Caki2 (cell line): ENCODE results near the gene CACUL1. TPM values are rescaled to one million over a fixed set of nuclear protein-coding genes. Genes with fewer than 3 reads are reported as not detected.
A peak's percentile ranks its signal among the peaks of the same experiment; 100 is the strongest.
"Not testable (repeated sequence)": the region's sequence is repeated elsewhere in the genome, so short reads cannot be mapped to it uniquely, and the experiment has no call there.

ENCODE experiments used
- DNase-seq: peaks from one replicate; pipeline ENCODE4 v3.0.0-alpha.2; 2015; ENCODE audit warnings: low read depth
- in situ Hi-C: cut with HindIII; loops from 2 replicates; pipeline ENCODE4 v1.10.0; 2016; ENCODE audit warnings: low sequenced_read_pairs, low pct_unique_long_range_greater_than_20kb, mixed read lengths
- total RNA-seq: library from RNA; depleted of rRNA; stranded (reverse); fragments of >200 nt; shearing (Covaris generic); gene quantifications from 2 replicates; pipeline ENCODE4 v1.2.3, GENCODE V29; 2014; ENCODE audit warnings: low replicate concordance; rRNA removed

CACUL1 gene
- 19.0 and 24.0 TPM in 2 replicates for total RNA-seq

DNA sequence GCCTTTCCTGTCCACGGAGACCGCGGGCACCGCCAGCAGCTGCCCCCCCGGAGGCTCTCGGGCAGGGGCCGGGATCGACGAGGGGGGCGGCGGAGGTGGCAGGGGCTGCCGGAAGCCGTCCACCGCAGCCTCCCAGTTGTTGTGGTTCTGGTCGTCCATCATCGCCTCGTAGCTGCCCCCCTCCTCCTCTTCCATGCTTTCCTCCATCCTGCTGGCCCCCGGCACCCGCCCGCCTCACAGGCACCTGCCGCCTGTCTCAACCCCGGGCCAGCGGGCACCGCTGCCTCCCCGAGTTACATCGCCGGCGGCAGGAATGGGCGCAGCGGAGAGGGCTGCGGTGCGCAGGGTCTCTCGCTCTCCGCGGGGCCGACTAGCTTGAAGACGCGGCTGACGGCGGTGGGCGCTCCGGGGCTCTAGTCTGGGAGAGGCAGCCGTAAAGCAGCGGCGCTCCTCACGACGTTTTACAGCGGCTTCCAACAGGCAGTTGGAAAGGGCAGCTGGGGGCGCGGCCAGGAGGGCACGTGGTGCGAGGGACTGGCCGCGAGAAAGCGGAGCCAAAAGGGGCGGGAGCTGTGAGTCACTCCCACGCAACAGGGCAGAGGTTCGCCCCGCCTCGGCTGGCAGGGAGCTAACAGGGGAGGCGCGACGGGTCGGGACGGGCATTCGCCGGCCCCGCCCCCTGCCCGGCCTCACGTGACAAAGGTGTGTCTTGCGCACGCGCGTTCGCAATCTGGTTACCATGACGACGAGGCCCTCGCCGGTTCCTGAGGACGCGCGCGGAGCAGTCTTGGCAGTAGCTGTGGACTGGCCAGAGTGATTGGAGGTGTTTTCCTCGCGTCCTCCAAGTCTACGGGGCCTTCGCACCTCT lies at the start of gene CACUL1:
TSS of gene CACUL1 (minus strand) at position 415 of the 868 bp plus-strand sequence. CDS start at position 207, 208 bp downstream.
- in situ Hi-C loops, result no loop called here
- DNase-seq, result peak; percentile 99

DNA sequence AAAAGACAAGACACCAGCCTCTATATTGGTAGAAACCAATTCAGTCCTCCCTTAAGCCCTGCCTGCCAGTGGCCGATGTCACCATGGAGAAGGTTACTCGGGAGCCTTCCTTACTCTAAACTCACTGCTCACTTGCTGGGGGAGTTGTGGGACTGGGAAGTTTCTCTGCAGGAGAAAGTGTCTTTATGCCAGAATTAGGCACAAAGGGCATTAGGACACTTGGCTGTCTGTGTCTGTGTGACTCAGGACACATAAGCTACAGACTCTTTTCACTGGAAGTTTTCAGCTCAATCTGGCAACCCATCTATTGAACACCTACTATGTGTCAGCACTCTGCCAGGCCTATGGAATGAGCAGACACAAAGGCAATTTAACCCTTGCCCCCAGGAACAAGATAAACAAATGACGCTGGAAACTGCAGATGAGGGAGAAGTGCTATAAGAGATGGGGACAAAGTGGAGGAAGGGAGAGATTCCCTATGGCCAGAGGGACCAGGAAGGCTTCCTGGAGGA lies 49.5 kb upstream of the CACUL1 start:
- DNase-seq, result no peak
- in situ Hi-C loops, result no loop called here

DNA sequence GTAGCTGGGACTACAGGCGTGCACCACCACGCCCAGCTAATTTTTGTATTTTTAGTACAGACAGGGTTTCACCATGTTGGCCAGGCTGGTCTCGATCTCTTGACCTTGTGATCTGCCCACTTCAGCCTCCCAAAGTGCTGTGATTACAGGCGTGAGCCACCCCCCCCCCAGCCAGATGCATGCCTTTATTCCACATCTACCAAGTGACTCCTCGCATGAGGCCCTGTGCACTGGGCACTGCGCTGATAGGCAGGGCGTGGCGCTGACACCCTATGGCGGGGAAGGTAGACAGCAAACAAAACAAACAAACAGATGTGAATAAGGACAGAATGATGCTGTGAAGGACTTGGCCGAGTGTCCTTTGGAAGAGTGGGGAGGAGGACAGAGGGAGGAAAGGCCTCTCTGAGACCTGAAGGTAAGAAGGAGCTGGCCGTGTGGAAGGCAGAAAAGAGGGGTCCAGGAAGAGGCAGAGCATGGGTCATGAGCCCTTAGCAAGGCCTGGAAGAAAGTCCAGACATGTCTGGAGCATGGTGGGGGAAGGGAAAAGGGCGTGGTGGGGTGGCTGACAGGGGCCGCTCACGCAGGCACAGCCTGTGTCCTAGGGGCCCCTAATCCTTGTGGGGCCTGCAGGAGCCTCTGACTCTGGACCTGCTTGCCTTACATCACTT lies 47.5 kb upstream of the CACUL1 start:
- in situ Hi-C loops, result no loop called here
- no peak for DNase-seq

DNA sequence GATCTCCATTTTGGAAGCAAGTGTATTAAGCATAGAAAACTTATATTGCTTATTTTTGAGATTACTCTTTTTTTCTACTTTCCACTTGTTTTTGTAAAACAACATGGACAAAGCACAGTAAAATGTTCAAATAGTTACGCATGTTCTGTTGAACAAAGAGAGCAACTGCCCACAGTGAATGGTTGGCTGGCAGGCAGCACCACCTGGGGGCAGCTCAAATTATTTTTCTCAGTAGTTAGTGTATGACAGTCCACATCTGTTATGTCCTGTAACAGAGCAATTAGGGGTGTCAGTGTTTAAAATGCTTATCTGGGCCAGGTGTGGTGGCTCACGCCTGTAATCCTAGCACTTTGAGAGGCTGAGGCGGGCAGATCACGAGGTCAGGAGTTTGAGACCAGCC lies 46.1 kb upstream of the CACUL1 start:
- peak; percentile 27 for DNase-seq
- in situ Hi-C loops, result no loop called here

DNA sequence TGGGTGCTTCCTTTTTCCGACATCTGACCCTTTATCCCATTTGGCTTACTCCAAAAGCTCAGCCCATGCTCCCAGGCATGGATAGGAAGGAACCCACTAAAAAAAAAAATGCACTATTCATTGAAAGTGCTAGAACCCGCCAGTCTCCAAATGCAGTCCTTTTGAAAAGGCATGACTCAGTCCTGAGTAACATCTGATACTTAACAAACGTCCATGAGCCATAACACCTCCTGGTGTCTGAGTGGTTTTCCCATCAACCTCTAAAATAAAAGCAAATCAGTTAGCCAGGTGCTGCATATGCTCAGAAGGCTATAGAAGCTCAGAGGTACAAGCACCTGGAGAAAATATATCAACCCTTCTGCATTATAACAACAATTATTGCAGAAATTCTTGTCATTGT lies 45.0 kb upstream of the CACUL1 start:
- in situ Hi-C loops, result no loop called here
- DNase-seq, result peak; percentile 41

DNA sequence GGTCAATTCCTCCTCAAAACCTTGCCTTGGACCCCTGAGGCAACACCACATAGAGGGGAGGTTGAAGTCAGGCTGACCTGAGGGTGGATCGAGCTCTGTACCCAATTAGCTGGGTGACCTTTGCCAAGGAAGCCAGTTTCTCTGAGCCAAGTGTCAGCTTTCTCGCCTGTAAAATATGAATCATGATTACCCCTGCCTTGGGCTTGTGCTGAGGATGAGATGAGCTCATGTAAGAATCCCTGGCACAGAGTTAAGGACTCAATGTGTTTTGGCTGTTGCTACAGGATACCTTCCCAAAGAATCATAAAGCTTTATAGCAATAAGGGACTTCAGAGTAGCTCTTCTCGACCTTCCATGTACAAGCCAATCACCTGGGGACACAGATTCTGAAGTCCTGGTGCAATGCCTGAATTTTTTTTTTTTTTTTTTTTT lies 43.5 kb upstream of the CACUL1 start:
- in situ Hi-C loops, result no loop called here
- peak; percentile 39 for DNase-seq

GRCh38 chr10:118794971-118795370 lies 40.2 kb upstream of the CACUL1 start:
- in situ Hi-C loops, DNase-seq: not testable (repeated sequence)

DNA sequence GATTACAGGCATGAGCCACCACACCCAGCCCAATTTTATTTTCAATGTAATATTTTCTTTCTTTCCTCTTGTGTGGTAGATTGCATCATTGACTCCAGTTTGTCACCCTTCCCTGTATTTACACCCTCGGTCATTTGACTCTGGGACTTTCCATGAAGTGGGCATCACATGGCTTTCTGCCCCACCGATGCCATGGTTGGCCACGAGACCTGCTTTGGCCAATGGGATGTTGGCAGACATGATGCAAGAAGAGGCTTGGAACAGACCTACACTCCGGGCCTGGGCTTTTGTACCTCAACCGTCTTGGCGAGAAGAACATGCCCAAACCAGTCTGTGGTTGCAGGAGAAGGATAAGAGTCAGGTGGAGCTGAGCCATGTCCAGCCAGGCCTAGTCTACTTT lies 38.8 kb upstream of the CACUL1 start:
- peak; percentile 25 for DNase-seq
- in situ Hi-C loops, result no loop called here

DNA sequence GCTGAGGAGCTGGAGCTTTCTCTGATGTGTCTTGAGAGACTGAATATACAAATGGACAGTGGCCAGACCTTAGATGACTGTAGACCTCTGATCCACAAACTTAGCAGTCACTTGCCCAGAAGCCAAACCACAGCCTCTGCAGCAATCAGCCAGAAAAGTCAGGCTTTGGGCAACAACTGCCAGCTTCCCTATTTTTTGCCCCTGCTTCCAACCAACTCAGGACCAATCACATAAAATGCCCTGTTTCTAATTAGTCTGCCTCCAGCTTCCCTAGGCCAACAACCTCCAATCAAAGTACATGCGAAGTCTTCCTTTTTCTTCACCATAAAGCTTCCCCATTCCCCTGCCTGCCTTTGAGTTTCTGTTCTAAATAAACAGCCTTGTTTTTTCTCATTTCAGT lies 37.8 kb upstream of the CACUL1 start:
- in situ Hi-C loops, result no loop called here
- DNase-seq, result no peak

- in situ Hi-C loops, result no loop called here
Observed at GRCh38 chr10:118790058-118790457, 35.3 kb upstream of the CACUL1 start.

DNA sequence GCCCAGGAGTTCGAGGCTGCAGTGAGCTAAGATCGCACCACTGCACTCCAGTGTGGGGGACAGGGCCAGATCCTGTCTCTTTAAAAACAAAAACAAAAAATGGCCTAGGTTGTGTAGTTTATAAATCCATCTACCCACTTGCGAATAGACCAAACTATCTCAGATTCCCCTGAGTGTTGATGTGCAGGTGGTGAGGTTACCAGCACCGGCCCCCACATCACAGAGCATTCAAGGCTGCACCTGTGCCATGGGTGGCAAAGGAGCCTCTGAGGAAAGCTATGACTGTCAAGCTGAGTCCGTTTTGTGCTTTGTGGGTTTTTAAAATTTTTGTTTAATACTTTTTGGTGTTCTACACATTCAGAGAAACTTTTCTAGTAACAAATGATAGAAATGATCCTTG lies 30.8 kb upstream of the CACUL1 start:
- in situ Hi-C loops, result no loop called here
- no peak for DNase-seq

More at GRCh38 chr10:118790058-118790457, 35.3 kb upstream of the CACUL1 start:
- DNase-seq, result no peak

GRCh38 chr10:118783776-118784545 lies 29.2 kb upstream of the CACUL1 start:
- in situ Hi-C loops, result no loop called here
- DNase-seq, result no peak

DNA sequence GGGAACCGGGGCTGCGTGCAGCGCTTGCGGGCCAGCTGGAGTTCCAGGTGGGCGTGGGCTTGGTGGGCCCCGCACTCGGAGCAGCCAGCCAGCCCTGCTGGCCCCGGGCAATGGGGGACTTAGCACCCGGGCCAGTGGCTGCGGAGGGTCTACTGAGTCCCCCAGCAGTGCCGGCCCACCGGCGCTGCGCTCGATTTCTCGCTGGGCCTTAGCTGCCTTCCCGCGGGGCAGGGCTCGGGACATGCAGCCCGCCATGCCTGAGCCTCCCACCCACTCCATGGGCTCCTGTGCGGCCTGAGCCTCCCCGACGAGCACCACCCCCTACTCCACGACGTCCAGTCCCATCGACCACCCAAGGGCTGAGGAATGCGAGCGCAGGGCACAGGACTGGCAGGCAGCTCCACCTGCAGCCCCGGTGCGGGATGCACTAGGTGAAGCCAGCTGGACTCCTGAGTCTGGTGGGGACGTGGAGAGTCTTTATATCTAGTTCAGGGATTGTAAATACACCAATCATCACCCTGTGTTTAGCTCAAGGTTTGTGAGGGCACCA lies 28.2 kb upstream of the CACUL1 start:
- in situ Hi-C loops, result not testable (repeated sequence)

GRCh38 chr10:118781541-118781940 lies 26.8 kb upstream of the CACUL1 start:
- DNase-seq, result no peak
- in situ Hi-C loops, result no loop called here

More for the DNA sequence above, 28.2 kb upstream of the CACUL1 start:
- not testable (repeated sequence) for DNase-seq

GRCh38 chr10:118778727-118779126 lies 24.0 kb upstream of the CACUL1 start:
- in situ Hi-C loops, result no loop called here
- DNase-seq, result no peak

DNA sequence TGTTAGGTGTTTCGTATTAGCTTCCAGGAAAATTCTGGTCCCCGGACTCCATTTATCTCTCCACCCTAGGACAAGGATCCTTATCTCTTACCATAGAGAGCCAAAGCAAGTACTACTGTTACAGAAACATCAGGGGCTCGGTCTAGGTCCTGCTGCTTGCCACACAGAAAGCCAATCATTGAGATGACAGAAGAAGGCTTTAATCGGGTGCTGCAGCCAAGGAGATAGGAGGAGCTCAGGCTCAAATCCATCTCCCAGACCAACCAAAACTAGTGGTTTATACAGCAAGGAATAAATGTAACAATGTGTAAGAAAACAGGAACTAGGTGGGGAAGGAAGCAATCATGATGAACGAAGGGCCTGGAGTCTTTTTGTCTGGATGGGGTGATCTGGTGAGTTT lies 22.2 kb upstream of the CACUL1 start:
- in situ Hi-C loops, result no loop called here
- no peak for DNase-seq

- in situ Hi-C loops, result no loop called here
- no peak for DNase-seq
Observed at GRCh38 chr10:118776033-118776432, 21.3 kb upstream of the CACUL1 start.

DNA sequence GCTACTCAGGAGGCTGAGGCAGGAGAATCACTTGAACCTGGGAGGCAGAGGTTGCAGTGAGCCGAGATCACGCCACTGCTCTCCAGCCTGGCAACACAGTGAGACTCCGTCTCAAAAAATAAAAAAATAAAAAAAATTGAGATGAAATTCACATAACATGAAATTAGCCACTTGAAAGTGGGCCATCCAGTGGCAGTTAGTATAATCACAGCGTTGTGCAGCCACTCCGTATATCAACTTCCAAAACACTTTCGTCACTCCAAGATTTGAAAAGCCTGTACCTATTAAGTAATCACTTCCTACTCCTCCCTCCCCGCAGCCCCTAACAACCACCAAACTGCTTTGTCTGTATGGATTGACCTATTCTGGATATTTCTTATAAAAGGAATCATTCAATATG lies 20.7 kb upstream of the CACUL1 start:
- in situ Hi-C loops, result no loop called here
- DNase-seq, result no peak
